AML-193 (cell line): ENCODE data around the gene RASA1.
A peak's percentile ranks its signal among the peaks of the same experiment; 100 is the strongest.

Source experiments
- DNase-seq, 2 experiments: peaks; one replicate each; lab custom pipeline; 2025; lab: John Stamatoyannopoulos, UW

The RASA1 gene

DNA sequence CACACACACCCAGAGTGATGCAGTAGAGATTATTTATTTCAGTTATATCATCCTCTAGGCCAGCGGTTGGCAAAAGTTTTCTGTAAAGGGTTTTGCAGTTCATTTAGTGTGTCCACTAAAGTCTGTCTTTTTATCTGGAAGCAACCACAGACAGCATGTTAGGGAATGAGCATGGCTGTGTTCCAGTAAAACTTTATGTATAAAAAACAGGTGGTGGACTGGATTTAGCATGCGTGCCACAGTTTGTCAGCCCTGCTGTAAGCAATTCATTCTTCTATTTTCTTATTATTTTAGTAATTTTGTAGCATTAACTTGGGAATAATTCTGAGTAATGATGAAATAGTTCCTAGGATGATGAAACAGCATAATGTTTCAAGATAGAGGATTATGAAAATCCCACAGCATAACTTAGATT is 93.4 kb downstream of the RASA1 start:
- DNase-seq = no peak

DNA sequence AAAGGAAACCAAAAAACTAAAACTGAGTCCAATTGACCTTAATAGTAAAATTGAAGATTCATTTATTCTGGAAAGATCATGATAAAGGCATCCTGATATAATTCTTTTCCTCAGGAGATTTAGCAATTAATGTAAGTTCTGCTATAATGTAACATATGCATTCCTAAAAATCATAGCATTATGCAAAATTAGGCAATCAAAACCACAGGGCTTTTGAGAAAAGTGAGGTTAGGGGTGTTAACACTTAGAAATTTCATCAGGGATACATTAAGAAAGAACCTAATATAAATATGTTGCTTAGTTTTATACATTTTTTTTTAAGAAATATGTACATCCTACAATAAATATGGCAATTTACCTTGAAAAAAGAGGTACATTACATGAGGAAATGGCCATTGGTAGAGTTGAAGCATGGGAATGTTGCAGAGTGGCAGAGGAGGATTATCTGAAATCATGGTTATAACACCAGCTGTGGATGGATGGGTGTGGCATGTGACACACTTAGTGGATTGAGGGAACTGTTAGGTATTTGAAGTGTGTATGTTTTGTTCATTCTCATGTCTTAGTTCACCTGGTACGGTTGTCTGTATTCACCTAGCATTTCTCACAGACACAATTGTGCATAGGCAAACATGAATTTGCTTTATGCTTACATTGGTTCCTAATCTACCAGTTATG is 94.0 kb downstream of the RASA1 start:
- peak; percentile 65 to 67 for DNase-seq

DNA sequence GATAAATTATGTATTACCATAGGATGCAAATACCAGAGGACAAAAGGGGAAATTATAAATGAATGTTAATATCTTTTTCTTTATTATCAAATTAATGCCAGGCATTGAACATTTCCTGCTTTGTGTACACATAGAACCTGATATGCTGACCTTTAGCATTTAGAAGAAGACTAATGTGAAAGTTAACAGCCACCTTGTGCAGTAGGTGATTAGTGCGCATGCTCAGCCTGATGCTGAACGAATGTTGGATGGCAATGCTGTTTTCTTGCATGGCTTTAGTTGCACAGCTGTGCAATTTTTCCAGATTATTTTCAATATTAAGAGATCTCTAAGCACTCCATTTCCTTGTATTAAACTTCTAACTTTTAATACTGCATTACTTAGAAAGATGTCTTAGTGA is 99.6 kb downstream of the RASA1 start:
- no peak for DNase-seq

DNA sequence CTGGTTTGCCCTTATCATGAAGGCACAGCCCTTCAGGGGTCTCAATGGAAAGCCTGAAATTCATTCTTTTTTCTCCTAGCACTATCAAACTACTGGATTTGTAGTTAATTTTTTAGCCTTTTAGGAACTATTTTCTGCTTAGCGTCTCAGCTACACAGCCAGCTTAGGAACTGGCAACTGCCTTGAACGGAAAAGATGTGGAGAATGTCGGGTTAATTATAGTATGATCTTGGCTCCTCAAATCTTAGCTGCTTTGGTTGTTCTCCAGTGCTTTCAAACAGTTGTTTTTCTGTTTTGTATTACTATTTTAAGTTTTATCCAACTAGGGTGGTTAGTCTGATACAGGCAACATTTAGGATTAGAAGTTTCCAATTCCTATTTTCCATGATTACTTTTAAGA is 100.9 kb downstream of the RASA1 start:
- DNase-seq = no peak

DNA sequence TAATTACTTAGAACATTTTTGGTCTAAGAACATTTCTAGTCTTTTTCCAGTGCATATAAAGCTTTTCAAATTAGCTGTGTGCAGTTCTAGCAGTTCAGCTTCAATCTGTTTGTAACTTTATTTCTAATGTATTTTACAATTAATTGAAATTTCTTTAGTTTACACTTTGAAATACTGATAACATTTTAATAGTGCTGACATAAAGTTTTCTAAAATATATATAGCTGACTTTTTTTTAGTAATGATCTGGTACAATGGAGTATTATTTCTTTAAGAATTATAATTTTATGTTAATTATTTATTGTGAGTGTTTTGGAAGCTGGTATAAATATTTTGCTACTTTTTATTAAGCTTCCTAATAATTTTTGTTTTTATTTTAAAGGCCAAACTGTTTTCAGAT is 101.7 kb downstream of the RASA1 start:
- no peak for DNase-seq

DNA sequence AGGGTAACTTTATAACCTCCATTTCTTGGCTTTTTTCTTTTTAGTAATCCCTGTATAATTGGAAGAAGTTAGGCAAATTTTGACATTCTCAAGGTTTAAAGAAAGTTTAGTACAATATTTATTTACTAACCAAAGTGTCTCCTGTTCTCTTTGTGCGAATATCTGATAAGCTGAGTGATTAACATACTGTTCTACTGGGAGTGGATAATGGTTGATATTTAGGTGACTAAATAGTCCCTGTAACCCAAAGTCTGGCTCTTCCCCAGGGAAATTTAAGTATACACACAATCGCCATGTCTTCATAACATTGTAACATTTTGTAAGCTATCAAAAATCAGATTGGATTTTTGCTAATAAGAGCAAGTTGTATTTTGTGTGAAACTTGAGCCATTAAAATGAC is 105.0 kb downstream of the RASA1 start:
- DNase-seq = no peak

DNA sequence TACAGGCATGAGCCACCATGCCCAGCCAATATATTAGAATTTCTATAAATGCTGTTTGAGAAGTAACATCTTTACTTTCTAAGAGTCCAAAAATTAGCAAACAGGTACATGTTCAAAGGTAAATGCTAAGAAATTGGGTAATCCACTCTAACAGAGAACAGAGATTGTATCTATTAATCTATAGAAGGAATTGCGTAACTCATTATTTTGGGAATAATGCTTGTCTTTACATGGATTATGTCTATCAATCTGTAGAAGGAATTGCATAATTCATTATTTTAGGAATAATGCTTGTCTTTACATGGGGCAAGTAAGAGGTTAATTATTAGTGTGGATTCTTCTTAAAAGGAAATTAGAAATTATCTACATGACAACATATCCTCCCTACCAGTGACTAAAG is 114.5 kb downstream of the RASA1 start:
- no peak for DNase-seq

DNA sequence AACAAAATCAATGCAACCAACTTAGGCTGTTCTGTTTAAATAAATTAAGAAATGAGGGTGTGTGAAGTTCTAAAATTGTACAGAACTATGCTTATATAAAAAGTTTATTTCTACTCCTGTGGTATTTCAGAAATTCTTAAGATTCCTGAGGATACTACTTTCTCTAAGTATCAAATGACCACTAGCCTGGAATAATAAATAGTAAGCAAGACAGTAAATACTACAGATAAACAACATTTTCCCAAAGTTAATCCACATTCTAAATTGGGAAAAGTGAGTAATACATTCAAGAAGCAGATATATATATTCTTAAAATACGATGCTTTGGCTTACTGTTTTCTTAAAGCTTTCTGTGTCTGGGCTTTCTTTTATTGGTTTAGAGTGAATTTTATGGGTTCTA is 115.5 kb downstream of the RASA1 start:
- DNase-seq = no peak

DNA sequence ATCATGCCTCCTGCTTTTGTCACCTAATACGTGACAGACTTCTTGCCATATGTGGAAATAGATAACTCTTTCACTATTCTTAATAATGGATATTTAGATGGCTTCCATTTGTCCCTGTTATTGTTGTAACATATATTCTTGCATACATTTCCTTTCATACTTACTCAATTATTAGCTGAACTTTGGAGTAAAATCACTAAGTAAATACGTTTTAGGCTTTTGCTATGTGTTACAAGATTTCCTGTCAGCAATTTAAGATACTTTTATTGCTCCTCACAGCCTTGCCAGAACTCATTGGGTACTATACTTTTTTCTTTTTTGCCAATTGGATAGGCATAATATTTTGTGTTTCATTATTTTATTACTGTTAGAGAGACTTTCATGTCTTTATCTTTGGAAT is 118.1 kb downstream of the RASA1 start:
- DNase-seq = no peak

DNA sequence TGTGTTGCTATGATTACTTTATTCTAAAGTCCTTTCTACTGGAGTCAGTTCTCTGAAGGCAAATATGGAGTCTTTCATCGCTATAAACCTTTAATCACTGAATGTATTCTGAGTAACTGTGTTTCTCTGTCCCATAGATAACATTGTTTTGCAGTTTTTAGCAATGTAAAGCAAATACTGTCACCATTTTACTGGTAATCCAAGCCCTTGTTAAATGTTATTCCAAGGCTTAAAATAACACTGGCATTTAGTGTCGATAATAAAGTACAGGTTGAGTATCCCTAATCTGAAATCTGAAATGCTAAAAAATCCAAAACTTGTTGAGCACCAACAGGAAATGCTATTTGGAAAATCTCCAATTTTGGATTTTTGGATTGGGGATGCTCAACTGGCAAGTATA is 120.4 kb downstream of the RASA1 start:
- DNase-seq = no peak

DNA sequence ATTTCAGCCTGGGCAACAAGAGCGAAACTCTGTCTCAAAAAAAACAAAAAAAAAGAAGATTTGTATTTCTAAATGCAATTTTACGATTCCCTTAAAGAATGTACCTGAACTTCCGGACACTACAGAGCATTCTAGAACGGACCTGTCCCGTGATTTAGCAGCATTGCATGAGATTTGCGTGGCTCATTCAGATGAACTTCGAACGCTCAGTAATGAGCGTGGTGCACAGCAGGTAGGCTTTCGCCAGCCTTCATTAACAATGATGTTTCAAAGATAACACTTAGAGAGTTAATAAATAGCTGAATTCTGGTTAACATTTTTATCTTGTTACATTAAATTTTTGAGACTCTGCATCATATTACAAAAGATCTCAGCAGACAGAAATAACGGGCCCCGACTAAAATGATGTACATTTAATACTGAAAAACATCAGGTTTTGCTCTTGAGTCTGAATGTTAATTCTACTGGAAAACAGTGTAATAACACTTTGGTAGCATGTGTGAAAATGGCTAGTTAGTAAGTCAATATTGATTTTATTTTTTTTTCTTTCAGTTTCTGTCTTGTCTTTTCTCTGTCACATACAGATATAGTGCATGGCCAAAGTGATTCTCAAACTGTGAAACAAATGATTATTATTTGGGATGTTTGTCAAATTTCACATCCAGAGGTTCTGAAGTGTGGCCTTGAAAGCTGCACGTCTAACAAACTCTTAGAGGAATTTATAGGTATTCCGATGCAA is 121.8 kb downstream of the RASA1 start:
- DNase-seq = no peak

DNA sequence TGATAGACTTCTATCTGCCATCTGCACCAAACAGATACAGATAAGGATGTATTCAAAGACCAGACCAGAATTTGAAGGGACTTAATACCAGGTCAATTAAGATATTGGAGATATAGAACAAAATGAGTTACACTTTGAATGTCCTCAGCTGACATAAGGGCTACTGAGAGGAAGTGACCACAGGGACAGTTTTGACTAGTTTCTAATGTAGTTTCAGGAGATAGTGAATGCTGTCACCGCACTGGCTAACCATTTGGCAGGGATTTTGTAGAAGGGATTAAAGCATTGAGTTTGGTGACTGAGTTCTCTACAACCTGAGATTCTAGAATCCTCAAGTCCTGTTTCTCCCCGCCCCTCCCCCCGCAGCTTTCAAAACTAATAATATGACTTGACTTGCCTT is 122.4 kb downstream of the RASA1 start:
- no peak for DNase-seq

DNA sequence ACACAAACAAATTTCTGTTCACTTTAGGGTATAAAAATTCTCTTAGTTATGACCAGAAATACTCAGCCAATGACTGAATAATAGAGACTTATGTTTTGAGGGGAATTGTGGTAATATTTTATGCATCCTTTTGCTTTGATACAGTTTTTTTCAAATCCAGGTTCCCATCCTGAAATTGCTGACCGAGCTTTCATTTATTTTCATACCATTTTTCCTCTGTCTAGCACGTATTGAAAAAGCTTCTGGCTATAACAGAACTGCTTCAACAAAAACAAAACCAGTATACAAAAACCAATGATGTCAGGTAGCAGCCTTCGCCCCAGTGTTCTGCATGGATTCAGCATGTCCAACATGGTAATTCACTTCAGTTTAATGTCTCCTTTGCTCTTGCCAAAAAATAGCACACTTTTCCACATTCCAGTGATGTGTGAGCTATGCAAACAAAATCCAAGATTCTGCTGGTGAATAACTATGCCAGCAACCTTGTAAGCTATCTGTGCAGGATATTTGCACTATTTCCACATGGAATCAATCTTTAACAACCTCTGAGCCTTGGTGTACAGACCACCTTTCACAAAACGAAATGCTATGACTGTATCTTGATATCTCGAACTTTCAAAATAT is 123.0 kb downstream of the RASA1 start:
- no peak for DNase-seq

DNA sequence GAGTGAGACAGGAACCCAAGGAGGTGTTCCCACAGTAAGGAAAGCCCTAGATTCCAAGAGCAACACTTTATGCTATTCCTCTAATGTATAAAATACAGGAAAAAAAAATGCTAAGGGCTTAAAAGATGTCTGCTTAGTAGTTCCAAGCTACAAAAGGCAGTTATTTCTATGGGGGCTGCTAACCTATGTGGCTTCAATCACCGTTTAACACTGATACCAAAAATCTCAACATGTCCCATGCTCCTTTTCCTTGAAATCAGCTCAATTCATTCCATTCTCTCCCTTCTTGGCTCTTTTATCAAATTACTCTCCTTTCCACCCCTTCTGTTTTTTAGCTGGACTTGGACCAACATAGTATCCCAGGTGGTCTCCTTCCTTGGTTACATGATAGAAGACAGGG is 124.5 kb downstream of the RASA1 start:
- no peak for DNase-seq

DNA sequence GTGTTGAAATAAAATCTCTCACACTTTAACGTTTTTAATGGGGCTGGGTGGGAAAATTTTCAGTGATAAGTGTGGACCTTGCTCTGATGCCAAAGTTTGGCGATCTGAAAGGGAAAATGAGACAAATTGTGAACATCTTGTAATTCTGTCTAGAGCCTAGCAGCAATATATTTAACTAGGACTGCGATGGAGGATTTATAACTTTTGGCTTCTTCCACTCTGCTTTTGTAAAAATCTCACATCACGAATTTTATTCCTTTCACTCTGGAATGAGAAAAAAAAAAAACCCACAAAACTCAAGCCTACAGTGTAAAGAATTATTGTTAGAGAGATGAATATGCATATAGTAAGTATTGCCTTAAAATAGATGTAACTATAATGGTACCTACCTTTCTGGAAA is 125.1 kb downstream of the RASA1 start:
- DNase-seq = no peak

DNA sequence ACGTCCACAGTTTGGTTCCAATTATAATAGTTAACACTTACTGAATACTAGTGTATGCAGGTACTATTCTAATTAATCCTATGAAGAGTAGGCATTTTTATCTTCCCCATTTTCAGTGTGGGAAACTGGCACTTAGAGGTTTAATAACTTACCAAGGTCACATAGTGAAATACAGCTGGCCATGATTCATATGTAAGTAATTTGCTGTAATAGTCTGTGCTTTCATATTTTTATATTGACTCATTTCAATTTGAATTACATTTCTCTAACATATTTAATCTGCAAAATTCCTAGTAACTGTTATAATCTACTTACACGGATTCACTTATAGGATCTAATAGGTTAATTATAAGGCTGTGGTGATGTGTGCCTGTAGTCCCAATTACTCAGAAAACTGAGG is 125.6 kb downstream of the RASA1 start:
- DNase-seq = no peak

DNA sequence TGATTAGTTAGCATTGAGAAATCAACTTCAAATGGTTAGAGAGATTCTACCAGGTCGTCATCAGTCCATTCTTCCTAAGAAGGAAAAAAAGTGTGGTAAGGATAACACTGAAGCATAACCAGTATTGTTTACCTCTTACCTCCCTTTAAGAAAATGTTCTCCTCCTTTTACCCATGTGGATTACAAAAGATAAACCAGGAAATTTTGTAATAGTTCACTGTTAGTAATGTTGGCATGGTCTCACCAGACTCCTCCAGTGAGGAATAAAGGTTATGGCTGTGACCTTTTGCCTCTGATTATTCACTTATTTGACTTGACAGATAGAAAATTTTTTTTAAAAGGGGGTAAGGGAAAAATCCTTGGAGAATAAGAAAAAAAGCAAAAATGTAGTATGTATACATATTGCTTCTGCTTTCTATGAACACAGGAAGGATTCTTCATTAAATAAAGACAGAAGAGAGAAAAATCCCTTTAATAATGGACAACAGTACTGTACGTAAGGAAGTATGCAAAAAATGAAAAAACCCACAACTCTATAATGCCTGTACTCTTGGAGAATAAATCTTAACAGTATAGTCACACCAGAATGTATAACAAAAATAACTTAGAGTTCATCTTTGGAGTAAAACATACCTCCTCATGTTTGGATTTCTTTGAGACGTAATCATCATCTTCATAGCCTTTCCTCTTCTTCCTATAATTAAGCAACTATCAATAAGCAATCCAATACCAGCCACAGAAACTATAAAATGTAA is 126.9 kb downstream of the RASA1 start:
- peak in 1 of 2 experiments; percentile 36 for DNase-seq

DNA sequence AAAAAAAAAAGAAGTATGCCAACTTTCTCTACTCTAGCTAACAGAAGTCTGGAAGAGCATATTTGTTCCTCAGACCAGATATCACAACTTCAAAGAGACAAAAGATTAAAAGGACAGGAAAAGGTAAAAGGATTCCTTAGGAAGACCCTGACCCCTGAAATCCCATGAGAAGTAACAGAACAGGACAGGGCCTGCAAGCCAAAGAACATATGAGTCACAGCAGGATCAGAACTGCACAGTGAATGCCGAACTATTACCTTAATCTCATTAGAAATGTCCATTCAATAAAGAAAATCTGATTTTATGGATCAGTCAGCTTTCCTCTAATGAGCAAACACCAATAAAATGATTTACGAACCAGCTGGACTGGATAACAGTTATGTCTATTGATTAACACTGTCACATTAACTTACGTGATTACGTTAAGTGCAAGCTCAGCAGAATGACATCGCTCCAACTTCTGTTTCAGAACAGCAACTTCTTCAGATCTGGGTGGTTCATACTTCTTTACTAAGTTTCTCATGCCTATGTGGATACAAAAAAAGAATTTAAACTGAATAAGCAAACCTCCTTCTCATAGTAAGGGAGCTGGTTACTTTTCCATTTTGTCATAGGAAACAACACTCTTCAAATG is 131.4 kb downstream of the RASA1 start:
- no peak for DNase-seq

DNA sequence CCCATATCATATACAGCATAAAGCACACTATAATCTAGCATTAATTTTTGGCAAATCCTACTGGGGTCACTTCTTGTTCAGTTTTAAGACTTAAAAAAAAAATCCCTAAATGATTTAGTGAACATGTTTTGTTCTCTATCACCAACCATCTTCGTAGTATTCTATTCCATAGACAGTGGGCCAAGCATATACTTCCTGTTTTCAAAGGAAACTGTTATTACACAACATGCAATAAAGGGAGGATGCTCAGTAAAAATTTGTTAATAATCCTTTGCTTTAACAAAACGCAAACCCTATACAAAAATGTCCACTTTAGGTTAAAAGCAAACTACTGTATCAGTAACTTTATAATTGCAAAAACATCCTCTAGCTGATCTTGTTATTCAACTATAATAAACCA is 132.0 kb downstream of the RASA1 start:
- peak; percentile 70 to 81 for DNase-seq

DNA sequence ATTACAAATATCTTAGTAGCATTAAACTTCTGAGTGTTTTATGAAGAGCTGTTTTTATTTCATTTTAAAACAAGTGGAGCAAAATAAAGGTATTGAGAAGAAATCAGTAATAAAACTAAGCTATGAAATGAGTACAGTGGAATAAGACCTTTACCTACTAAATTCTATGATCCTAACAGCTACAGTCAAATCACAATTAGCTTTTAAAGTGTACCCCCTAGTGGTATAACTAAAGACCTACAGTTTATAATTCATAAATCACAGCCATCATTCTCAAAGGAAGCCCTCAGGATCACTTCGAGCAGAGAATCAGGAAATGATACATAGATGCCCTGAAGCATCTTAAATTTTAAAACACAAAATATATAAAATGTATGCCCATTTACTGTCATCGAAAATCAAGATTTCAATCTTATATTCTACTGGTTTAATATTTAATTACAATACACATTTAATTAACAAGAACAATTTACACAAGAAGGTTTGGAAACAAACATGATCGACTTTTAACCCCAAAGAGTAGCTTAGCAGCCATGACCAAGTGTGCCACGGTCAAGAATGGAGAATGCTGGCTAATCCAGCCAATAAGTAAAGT is 132.7 kb downstream of the RASA1 start:
- peak; percentile 48 to 62 for DNase-seq

DNA sequence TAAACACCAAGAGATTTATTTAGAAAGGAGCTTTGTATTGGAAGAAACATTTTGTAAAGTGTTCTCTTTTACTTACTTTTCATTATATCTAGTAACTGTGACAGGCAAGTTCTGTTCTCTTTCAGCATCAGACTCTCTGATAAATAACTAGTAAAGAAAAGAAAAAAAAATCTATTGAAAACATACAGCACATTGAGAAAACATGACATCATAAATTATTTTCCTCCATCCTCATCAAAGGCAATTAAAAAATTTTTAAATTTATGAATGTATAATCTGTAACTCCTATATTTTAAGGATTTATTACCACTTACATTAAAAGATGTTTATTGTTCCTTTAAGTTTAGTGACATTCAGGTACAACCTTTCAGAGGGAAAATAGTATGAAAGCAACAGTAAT is 133.9 kb downstream of the RASA1 start:
- no peak for DNase-seq

DNA sequence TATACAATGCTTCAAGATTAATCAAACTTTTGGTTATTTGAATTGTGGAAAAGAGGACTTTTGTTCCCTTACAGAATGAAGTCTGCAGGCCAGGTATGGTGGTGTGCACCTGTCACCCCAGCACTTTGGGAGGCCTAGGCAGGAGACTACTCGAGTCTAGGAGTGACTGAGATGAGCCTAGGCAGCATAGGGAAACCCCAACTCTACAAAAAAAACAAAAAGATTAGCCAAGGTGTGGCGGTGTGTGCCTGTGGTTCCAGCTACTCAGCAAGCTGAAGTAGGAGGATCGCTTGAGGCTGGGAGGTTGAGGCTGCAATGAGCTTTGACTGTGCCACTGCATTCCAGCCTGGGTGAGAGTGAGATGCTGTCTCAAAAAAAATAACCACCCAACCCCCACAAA is 135.7 kb downstream of the RASA1 start:
- DNase-seq = no peak
